Activated CD8-positive, alpha-beta memory T cell treated with anti-CD3 and anti-CD28 coated beads, Interleukin-2, amount 10 ng/mL, durations not matched to agents 7 days and 5 days (primary cell): ENCODE data around the gene CDK17. TPM values are rescaled to one million over a fixed set of nuclear protein-coding genes. Genes with fewer than 3 reads are reported as not detected.
"Not testable (repeated sequence)": the region's sequence is repeated elsewhere in the genome, so short reads cannot be mapped to it uniquely, and the experiment has no call there.

Experiments
- ATAC-seq: fragments of 150-1000 bp; cut with Tn5 transposase; one replicate; pipeline ENCODE4 v1.10.0; 2021; ENCODE audit warnings: moderate library complexity
- CTCF ChIA-PET: fragments of 350-600 bp; sonication (Branson Sonifier 250); formaldehyde crosslinking; loops from one replicate; lab custom pipeline; 2021; ENCODE audit warnings: antibody characterized with exemption; lab: Charles Lee
- DNase-seq: peaks from one replicate; pipeline ENCODE4 v3.0.0-alpha.2; 2020
- H3K27ac Mint-ChIP-seq: one replicate; pipeline ENCODE4 v1.8.0; 2021; ENCODE audit warnings: mild to moderate bottlenecking, mixed read lengths
- H3K27me3 Mint-ChIP-seq: one replicate; pipeline ENCODE4 v1.8.0; 2021; ENCODE audit warnings: mixed read lengths
- H3K36me3 Mint-ChIP-seq: one replicate; pipeline ENCODE4 v1.8.0; 2021; ENCODE audit warnings: mild to moderate bottlenecking, mixed read lengths
- H3K4me1 Mint-ChIP-seq: one replicate; pipeline ENCODE4 v1.8.0; 2021; ENCODE audit warnings: mixed read lengths
- H3K4me3 Mint-ChIP-seq: one replicate; pipeline ENCODE4 v1.8.0; 2021; ENCODE audit warnings: mild to moderate bottlenecking, moderate library complexity, mixed read lengths
- H3K9me3 Mint-ChIP-seq: one replicate; pipeline ENCODE4 v1.8.0; 2022; ENCODE audit warnings: low read depth, mixed read lengths
- total RNA-seq, 2 experiments: library from RNA; stranded (reverse); gene quantifications; one replicate each; pipeline ENCODE4 v1.2.3, GENCODE V29; 2021

The CDK17 gene
- total RNA-seq, 2 experiments from 2014 or later, result 32.7 to 46.9 TPM

DNA sequence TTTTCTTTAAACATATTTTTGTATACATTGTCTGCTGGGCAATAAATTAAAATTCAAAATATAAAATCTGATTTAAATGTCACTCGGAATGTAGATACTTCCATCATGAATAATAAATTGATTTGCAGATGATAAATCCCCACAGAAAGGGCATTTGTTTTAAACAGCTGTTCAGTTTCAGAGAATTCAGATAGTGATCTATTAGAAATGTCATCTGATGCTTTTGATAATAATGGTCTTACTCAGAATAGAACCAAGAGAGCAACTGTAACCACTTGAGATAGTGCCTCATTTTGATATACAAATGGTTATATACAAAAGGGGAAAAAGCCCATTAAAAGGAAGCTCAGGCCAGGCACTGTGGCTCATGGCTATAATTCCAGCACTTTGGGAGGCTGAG is 43.4 kb downstream of the CDK17 start:
- Mint-ChIP-seq H3K9me3 (no peaks in the 10 kb centered on the region), H3K27ac (no peak overlapping the region), H3K36me3 (no peaks in the 10 kb centered on the region), H3K4me3 (no peak overlapping the region), H3K27me3 (no peaks in the 10 kb centered on the region), H3K4me1 (peaks cover 25% of the 10 kb centered on the region)
- ATAC-seq (no peak), DNase-seq (no peak)
- CTCF ChIA-PET, result no interaction called here

DNA sequence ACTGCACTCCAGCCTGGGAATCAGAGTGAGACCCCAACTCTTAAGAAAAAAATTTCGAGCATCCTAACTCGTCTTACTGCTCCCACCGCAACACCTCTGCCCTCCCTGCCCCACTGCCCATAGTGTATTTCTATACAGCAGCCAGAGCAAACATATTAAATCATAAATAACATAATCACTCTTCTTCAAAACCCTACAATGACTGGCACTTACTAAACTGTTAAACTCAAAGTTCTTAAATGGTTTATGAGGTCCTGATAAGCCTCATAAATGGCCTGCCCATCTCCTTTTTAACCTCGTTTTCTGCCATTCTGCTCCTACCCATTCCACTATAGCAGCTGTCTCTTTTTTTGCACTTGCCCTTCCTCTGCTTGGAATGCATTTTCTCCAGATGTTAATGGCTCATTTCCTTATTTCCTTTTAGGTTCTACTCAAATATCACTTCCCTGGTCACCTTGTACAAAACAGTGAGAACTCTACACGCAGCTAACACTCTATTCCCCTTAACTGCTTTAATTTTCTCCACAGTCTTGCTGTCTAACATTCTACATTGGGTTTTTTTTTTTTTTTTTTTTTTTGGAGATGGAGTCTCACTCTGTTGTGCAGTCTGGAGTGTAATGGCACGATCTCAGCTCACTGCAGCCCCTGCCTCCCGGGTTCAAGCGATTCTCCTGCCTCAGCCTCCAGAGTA is 45.2 kb downstream of the CDK17 start:
- H3K27me3 Mint-ChIP-seq, result no peaks in the 10 kb centered on the region

GRCh38 chr12:96354326-96354725 is 45.9 kb downstream of the CDK17 start:
- CTCF ChIA-PET, result no interaction called here
- H3K4me1 Mint-ChIP-seq, result peaks cover 31% of the 10 kb centered on the region

More for the DNA sequence above, 45.2 kb downstream of the CDK17 start:
- peaks cover 31% of the 10 kb centered on the region for H3K4me1 Mint-ChIP-seq
- no peak overlapping the region for H3K4me3 Mint-ChIP-seq
- no peaks in the 10 kb centered on the region for H3K9me3 Mint-ChIP-seq
- DNase-seq, result no peak
- H3K36me3 Mint-ChIP-seq, result no peaks in the 10 kb centered on the region
- CTCF ChIA-PET, result interaction anchor here (0.5 kb wide), 1 partner anchor 249 kb away, joined by 3 read pairs; no protein-coding TSS in a partner anchor
- no peak for ATAC-seq
- H3K27ac Mint-ChIP-seq, result no peak overlapping the region

GRCh38 chr12:96352161-96352835 is 47.9 kb downstream of the CDK17 start:
- DNase-seq (no peak), ATAC-seq (no peak)
- H3K27me3 Mint-ChIP-seq, result no peaks in the 10 kb centered on the region
- H3K27ac Mint-ChIP-seq, result no peak overlapping the region
- peaks cover 9% of the 10 kb centered on the region for H3K36me3 Mint-ChIP-seq
- CTCF ChIA-PET, result interaction anchor here (1.1 kb wide), 1 partner anchor 10 kb away, joined by 4 read pairs; no protein-coding TSS in a partner anchor
- no peaks in the 10 kb centered on the region for H3K9me3 Mint-ChIP-seq
- H3K4me3 Mint-ChIP-seq, result no peak overlapping the region
- H3K4me1 Mint-ChIP-seq, result peaks cover 40% of the 10 kb centered on the region

More at GRCh38 chr12:96354326-96354725, 45.9 kb downstream of the CDK17 start:
- H3K27me3 Mint-ChIP-seq, result no peaks in the 10 kb centered on the region
- no peak overlapping the region for H3K4me3 Mint-ChIP-seq
- H3K36me3 Mint-ChIP-seq, result no peaks in the 10 kb centered on the region
- DNase-seq (no peak), ATAC-seq (no peak)
- no peak overlapping the region for H3K27ac Mint-ChIP-seq
- H3K9me3 Mint-ChIP-seq, result no peaks in the 10 kb centered on the region

DNA sequence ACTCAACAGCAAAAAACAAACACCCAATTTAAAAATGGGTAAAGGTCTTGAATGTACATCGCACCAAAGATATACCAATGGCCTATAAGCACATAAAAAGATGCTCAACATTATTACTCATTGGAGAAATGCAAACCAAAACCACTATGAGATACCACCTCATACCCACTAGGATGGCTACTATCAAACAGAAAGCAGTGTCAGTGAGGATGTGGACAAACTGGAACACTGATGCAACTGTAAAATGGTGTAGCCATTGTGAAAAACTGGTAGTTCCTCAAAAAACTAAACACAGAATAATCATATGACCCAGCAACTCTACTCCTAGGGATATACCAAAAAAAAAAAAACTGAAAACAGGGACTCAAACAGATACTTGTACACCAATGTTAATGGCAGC is 49.3 kb downstream of the CDK17 start:
- CTCF ChIA-PET, result no interaction called here
- Mint-ChIP-seq H3K4me1 (peaks cover 50% of the 10 kb centered on the region), H3K9me3 (no peaks in the 10 kb centered on the region), H3K27ac (peak overlapping the region; percentile 47), H3K36me3 (peaks cover 14% of the 10 kb centered on the region), H3K27me3 (no peaks in the 10 kb centered on the region), H3K4me3 (no peak overlapping the region)
- DNase-seq (no peak), ATAC-seq (peak; percentile 82)

- H3K4me3 Mint-ChIP-seq, result peak overlapping the region; percentile 14
- H3K27ac Mint-ChIP-seq, result peak overlapping the region; percentile 56
- no peaks in the 10 kb centered on the region for H3K27me3 Mint-ChIP-seq
- ATAC-seq (no peak), DNase-seq (no peak)
- H3K9me3 Mint-ChIP-seq, result peaks cover 7% of the 10 kb centered on the region
- peaks cover 60% of the 10 kb centered on the region for H3K4me1 Mint-ChIP-seq
- CTCF ChIA-PET, result interaction anchor here (1.7 to 2.3 kb wide), 2 partner anchors 10 to 53 kb away, joined by 5 to 10 read pairs; partner anchors contain the start of gene CDK17
- peaks cover 40% of the 10 kb centered on the region for H3K36me3 Mint-ChIP-seq
These were observed 53.0 kb downstream of the CDK17 start for GRCh38 chr12:96347130-96347699.

DNA sequence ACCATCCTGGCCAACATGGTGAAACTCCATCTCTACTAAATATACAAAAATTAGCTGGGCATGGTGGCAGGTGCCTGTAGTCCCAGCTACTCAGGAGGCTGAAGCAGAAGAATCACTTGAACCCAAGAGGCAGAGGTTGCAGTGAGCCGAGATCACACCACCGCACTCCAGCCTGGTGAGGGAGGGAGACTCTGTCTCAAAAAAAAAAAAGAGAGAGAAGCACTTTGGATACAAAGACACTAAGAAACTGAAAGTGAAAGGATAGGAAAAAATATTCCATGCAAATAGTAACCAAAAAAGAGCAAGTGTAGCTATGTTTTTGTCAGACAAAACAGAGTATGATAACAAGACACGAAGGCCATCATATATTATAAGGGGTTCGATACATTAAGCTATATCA is 53.5 kb downstream of the CDK17 start:
- not testable (repeated sequence) for H3K27me3 Mint-ChIP-seq, DNase-seq, H3K9me3 Mint-ChIP-seq, ATAC-seq
- H3K36me3 Mint-ChIP-seq, result peaks cover 40% of the 10 kb centered on the region
- CTCF ChIA-PET, result interaction anchor here (1.7 to 2.3 kb wide), 2 partner anchors 10 to 53 kb away, joined by 5 to 10 read pairs; partner anchors contain the start of gene CDK17
- peak overlapping the region; percentile 14 for H3K4me3 Mint-ChIP-seq
- peaks cover 57% of the 10 kb centered on the region for H3K4me1 Mint-ChIP-seq
- H3K27ac Mint-ChIP-seq, result peak overlapping the region; percentile 56

DNA sequence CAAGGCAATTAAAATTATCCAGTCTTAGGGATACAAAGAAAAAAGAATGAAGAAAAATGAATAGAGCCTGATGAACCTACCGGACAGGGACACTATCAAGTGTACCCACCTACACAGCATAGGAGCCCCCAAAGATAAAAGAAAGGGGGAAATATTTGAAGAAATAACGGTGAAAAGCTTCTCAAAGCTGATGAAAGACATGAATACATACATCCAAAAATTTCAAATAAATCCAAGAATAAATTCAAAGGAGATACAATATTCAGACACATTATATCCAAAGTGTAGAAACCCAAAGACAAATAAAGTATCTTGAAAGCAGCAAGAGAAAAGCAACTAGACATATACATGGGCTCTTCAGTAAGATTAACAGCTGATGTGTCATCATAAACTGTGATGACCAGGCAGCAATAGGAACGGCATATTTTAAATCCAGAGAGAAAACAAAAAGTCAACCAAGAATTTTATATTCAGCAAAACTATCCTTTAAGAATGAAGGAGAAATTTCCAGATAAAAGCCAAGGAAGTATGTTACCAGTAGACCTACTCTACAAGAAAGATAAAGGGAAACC is 56.0 kb downstream of the CDK17 start:
- DNase-seq (no peak), ATAC-seq (no peak)
- Mint-ChIP-seq H3K4me3 (no peak overlapping the region), H3K36me3 (peaks cover 48% of the 10 kb centered on the region), H3K27ac (no peak overlapping the region), H3K27me3 (no peaks in the 10 kb centered on the region), H3K9me3 (peaks cover 7% of the 10 kb centered on the region), H3K4me1 (peaks cover 46% of the 10 kb centered on the region)
- CTCF ChIA-PET, result interaction anchor here (1.3 kb wide), 1 partner anchor 54 kb away, joined by 3 read pairs; no protein-coding TSS in a partner anchor

DNA sequence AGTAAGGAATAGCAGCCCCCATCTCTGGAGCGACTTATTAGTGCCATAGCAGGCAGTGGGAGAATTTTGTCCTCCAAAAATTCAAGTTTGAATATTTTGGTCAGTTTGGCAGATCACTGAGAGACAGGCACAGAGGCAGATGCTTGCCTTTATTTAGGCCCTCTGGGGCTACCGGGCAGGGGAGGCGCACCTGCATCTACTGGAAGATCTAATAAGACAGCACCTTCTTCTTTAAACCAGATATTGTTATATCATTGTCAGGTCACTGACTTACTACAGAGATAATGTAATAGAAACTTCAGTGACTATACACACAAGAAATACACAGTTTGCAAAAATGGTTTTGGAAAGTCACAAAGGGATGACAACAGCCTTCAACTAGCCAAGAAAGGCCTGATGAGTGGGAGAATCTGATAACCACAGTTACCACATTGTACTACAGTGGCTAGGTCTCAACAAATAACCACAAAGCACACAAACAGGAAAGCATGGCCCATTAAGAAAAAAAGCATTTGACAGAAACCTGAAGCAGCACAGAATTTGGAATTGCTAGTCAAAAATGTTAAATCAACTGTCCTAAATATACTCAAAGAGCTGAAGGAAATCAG is 56.8 kb downstream of the CDK17 start:
- H3K4me1 Mint-ChIP-seq, result peaks cover 43% of the 10 kb centered on the region
- peaks cover 50% of the 10 kb centered on the region for H3K36me3 Mint-ChIP-seq
- CTCF ChIA-PET, result interaction anchor here (1.3 kb wide), 1 partner anchor 55 kb away, joined by 3 read pairs; no protein-coding TSS in a partner anchor
- peaks cover 7% of the 10 kb centered on the region for H3K9me3 Mint-ChIP-seq
- H3K27ac Mint-ChIP-seq, result peak overlapping the region; percentile 6
- ATAC-seq (peak; percentile 65), DNase-seq (peak; percentile 50)
- no peaks in the 10 kb centered on the region for H3K27me3 Mint-ChIP-seq
- peak overlapping the region; percentile 8 for H3K4me3 Mint-ChIP-seq

DNA sequence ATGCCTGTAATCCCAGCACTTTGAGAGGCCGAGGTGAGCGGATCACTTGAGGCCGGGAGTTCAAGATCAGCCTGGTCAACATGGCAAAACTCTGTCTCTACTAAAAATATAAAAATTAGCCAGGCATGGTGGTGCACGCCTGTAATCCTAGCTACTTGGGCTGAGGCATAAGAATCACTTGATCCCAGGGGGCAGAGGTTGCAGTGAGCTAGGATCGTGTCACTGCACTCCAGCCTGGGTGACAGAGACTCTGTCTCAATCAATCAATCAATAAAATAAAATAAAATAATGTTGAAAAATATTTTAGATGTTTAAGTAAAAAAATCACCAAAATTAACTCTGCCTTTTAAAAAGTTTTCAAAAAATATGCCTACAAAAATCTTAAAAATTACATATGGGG is 60.6 kb downstream of the CDK17 start:
- H3K4me3 Mint-ChIP-seq, H3K27ac Mint-ChIP-seq, CTCF ChIA-PET, DNase-seq, ATAC-seq, H3K27me3 Mint-ChIP-seq, H3K9me3 Mint-ChIP-seq: not testable (repeated sequence)
- Mint-ChIP-seq H3K36me3 (peaks cover 48% of the 10 kb centered on the region), H3K4me1 (peaks cover 34% of the 10 kb centered on the region)

GRCh38 chr12:96338852-96339471 is 61.3 kb downstream of the CDK17 start:
- ATAC-seq, result no peak
- peaks cover 6% of the 10 kb centered on the region for H3K9me3 Mint-ChIP-seq
- no peaks in the 10 kb centered on the region for H3K27me3 Mint-ChIP-seq
- H3K36me3 Mint-ChIP-seq, result peaks cover 43% of the 10 kb centered on the region
- no peak for DNase-seq
- CTCF ChIA-PET, result no interaction called here
- H3K4me1 Mint-ChIP-seq, result peaks cover 35% of the 10 kb centered on the region
- no peak overlapping the region for H3K4me3 Mint-ChIP-seq
- H3K27ac Mint-ChIP-seq, result no peak overlapping the region

- no peak for DNase-seq
- H3K27ac Mint-ChIP-seq, result no peak overlapping the region
- peaks cover 29% of the 10 kb centered on the region for H3K4me1 Mint-ChIP-seq
- CTCF ChIA-PET, result interaction anchor here (0.9 kb wide), 1 partner anchor 8 kb away, joined by 3 read pairs; no protein-coding TSS in a partner anchor
- no peak overlapping the region for H3K4me3 Mint-ChIP-seq
- H3K9me3 Mint-ChIP-seq, result peaks cover 2% of the 10 kb centered on the region
- no peaks in the 10 kb centered on the region for H3K27me3 Mint-ChIP-seq
- H3K36me3 Mint-ChIP-seq, result peaks cover 39% of the 10 kb centered on the region
- ATAC-seq, result no peak
These were observed 62.3 kb downstream of the CDK17 start for GRCh38 chr12:96337953-96338352.
